H1 (cell line): ENCODE data around the gene TMEM164. TPM values are rescaled to one million over a fixed set of nuclear protein-coding genes. Genes with fewer than 3 reads are reported as not detected.

Experiments
- CTCF ChIA-PET: fragments of 300-600 bp; sonication (Branson Sonifier 250); formaldehyde crosslinking; loops from one replicate; lab custom pipeline; 2021; ENCODE audit not compliant: partially characterized antibody; lab: Charles Lee
- POLR2A ChIA-PET: fragments of 300-600 bp; sonication (Branson Sonifier 250); formaldehyde crosslinking; loops from one replicate; lab custom pipeline; 2021; ENCODE audit warnings: inconsistent platforms; ENCODE audit not compliant: partially characterized antibody; lab: Charles Lee
- DNase-seq, 2 experiments: peaks; one replicate each; pipeline versions ENCODE4 v3.0.0 to v3.0.0-alpha.2; 2010 to 2022; ENCODE audit warnings: low spot score in 2 of 2, low read depth in 1 of 2, mixed read lengths in 1 of 2
- FAIRE-seq: peaks from 2 replicates; lab custom pipeline; 2011; peaks lifted over from hg19 to GRCh38; lab: Jason Lieb, UNC
- H2AFZ ChIP-seq: 2 replicates; pipeline ENCODE4 v1.8.1; 2012; ENCODE audit warnings: low read length, inconsistent platforms
- H2AK5ac ChIP-seq: 2 replicates; pipeline ENCODE4 v1.6.1; 2013; ENCODE audit warnings: low read depth, low read length
- H2BK120ac ChIP-seq: replicated peaks from 2 replicates; pipeline ENCODE3; 2013; ENCODE audit warnings: low read depth, low read length, inconsistent platforms
- H2BK12ac ChIP-seq: 2 replicates; pipeline ENCODE4 v1.6.1; 2013; ENCODE audit warnings: low read depth, low read length
- H2BK15ac ChIP-seq: 2 replicates; pipeline ENCODE4 v1.6.1; 2013; ENCODE audit warnings: low read length
- H2BK20ac ChIP-seq: 2 replicates; pipeline ENCODE4 v1.6.1; 2013; ENCODE audit warnings: low read length
- H2BK5ac ChIP-seq: 2 replicates; pipeline ENCODE4 v1.6.1; 2013; ENCODE audit warnings: low read depth, low read length
- H3K14ac ChIP-seq: 2 replicates; pipeline ENCODE4 v1.6.1; 2013; ENCODE audit warnings: inconsistent platforms; ENCODE audit not compliant: insufficient read length
- H3K18ac ChIP-seq: 2 replicates; pipeline ENCODE4 v1.6.1; 2013; ENCODE audit warnings: low read length; ENCODE audit errors: extremely low read depth
- H3K23ac ChIP-seq: 2 replicates; pipeline ENCODE4 v1.6.1; 2013; ENCODE audit warnings: inconsistent platforms; ENCODE audit not compliant: insufficient read length
- H3K23me2 ChIP-seq: 2 replicates; pipeline ENCODE4 v1.6.1; 2013; ENCODE audit warnings: low read depth, low read length
- H3K27ac ChIP-seq: 2 replicates; pipeline ENCODE4 v1.6.1; 2011; ENCODE audit warnings: low read depth, low read length, inconsistent platforms
- H3K27me3 ChIP-seq, 4 experiments: replicated peaks in 1 of 4; 1 replicate in 1 of 4; 2 replicates in 3 of 4; pipeline versions ENCODE4 v1.6.1 to v1.8.1; 2011 to 2013; ENCODE audit warnings: low read length in 3 of 4, mild to moderate bottlenecking in 3 of 4, inconsistent platforms in 2 of 4, mixed read lengths in 2 of 4, moderate library complexity in 1 of 4; ENCODE audit not compliant: control insufficient read depth in 3 of 4, insufficient read depth in 3 of 4; ENCODE audit errors: extremely low read depth in 1 of 4
- H3K36me3 ChIP-seq, 4 experiments: 2 replicates each; pipeline versions ENCODE4 v1.6.1 to v1.8.1; 2011 to 2013; ENCODE audit warnings: mild to moderate bottlenecking in 4 of 4, low read length in 3 of 4, moderate library complexity in 2 of 4, control low read depth in 1 of 4, inconsistent platforms in 1 of 4; ENCODE audit not compliant: insufficient read depth in 4 of 4, control insufficient read depth in 2 of 4
- H3K4ac ChIP-seq: replicated peaks from 2 replicates; pipeline ENCODE3; 2013; ENCODE audit warnings: low read length, low read depth, mixed read lengths, inconsistent platforms; ENCODE audit not compliant: insufficient read length
- H3K4me1 ChIP-seq, 4 experiments: replicated peaks in 1 of 4; 1 replicate in 1 of 4; 2 replicates in 3 of 4; pipeline versions ENCODE4 v1.6.1 to v1.8.1; 2011 to 2013; ENCODE audit warnings: low read length in 3 of 4, inconsistent platforms in 2 of 4, mixed read lengths in 1 of 4; ENCODE audit not compliant: insufficient read depth in 4 of 4, control insufficient read depth in 3 of 4
- H3K4me2 ChIP-seq, 2 experiments: 2 replicates each; pipeline versions ENCODE4 v1.6.1 to v1.8.1; 2011 to 2013; ENCODE audit warnings: low read depth in 2 of 2, low read length in 2 of 2, control low read depth in 1 of 2, inconsistent platforms in 1 of 2, mild to moderate bottlenecking in 1 of 2; ENCODE audit not compliant: insufficient read depth in 1 of 2
- H3K4me3 ChIP-seq, 4 experiments: fragments of 200-600, 300-600 bp in 1 of 4; sonication (generic), shearing (Covaris generic), sonication (Bioruptor Twin) in 1 of 4; 2 replicates each; pipeline versions ENCODE4 v1.5.1 to v1.8.1; 2011 to 2016; ENCODE audit warnings: low read length in 4 of 4, low read depth in 3 of 4, control low read depth in 2 of 4, inconsistent platforms in 2 of 4, mild to moderate bottlenecking in 2 of 4, mixed read lengths in 1 of 4, moderate library complexity in 1 of 4; ENCODE audit not compliant: insufficient read depth in 2 of 4; ENCODE audit errors: extremely low read depth in 1 of 4
- H3K56ac ChIP-seq: replicated peaks from 2 replicates; pipeline ENCODE3; 2013; ENCODE audit warnings: low read depth, mild to moderate bottlenecking, mixed read lengths, low read length, inconsistent platforms; ENCODE audit not compliant: insufficient read length
- H3K79me1 ChIP-seq: 2 replicates; pipeline ENCODE4 v1.6.1; 2013; ENCODE audit warnings: low read depth, low read length, control low read depth
- H3K79me2 ChIP-seq, 2 experiments: 2 replicates each; pipeline versions ENCODE4 v1.6.1 to v1.8.1; 2012 to 2013; ENCODE audit warnings: low read length in 2 of 2, mild to moderate bottlenecking in 2 of 2, inconsistent platforms in 1 of 2; ENCODE audit not compliant: insufficient read depth in 2 of 2, control insufficient read depth in 1 of 2
- H3K9ac ChIP-seq, 4 experiments: replicated peaks in 1 of 4; 1 replicate in 1 of 4; 2 replicates in 3 of 4; pipeline versions ENCODE4 v1.6.1 to v1.8.1; 2011 to 2013; ENCODE audit warnings: low read depth in 3 of 4, low read length in 3 of 4, control low read depth in 2 of 4, mild to moderate bottlenecking in 2 of 4, moderate library complexity in 2 of 4, inconsistent platforms in 1 of 4; ENCODE audit errors: extremely low read depth in 1 of 4
- H3K9me3 ChIP-seq, 2 experiments: 2 replicates each; pipeline versions ENCODE4 v1.6.1 to v1.8.1; 2012 to 2013; ENCODE audit warnings: mild to moderate bottlenecking in 2 of 2, moderate library complexity in 2 of 2, control low read depth in 1 of 2, inconsistent platforms in 1 of 2, low read depth in 1 of 2, low read length in 1 of 2, mixed read lengths in 1 of 2; ENCODE audit not compliant: insufficient read depth in 2 of 2
- H4K20me1 ChIP-seq, 2 experiments: replicated peaks in 1 of 2; 2 replicates each; pipeline versions ENCODE3 to v1.8.1; 2011 to 2013; ENCODE audit warnings: inconsistent platforms in 2 of 2, low read length in 2 of 2, mild to moderate bottlenecking in 1 of 2; ENCODE audit not compliant: insufficient read depth in 2 of 2, control insufficient read depth in 1 of 2
- H4K5ac ChIP-seq: 2 replicates; pipeline ENCODE4 v1.6.1; 2013; ENCODE audit warnings: low read length, low read depth, mixed read lengths, inconsistent platforms; ENCODE audit not compliant: insufficient read length
- H4K8ac ChIP-seq: 2 replicates; pipeline ENCODE4 v1.8.0; 2013; ENCODE audit warnings: mild to moderate bottlenecking, moderate library complexity, low read length, inconsistent platforms; ENCODE audit not compliant: insufficient read depth; ENCODE audit errors: extremely low read depth
- H4K91ac ChIP-seq: replicated peaks from 2 replicates; pipeline ENCODE3; 2013; ENCODE audit warnings: low read length, mixed read lengths, inconsistent platforms; ENCODE audit not compliant: insufficient read length
- CBX8 ChIP-seq: fragments of 300-800, 300-1000 bp; sonication (generic); IDR thresholded peaks from 2 replicates; pipeline ENCODE4 v1.7.1; 2016; ENCODE audit warnings: low read depth, low read length, borderline replicate concordance
- CEBPB ChIP-seq: IDR thresholded peaks from 2 replicates; pipeline ENCODE4 v1.6.1; 2012; ENCODE audit warnings: low read depth, low read length
- CTBP2 ChIP-seq: IDR thresholded peaks from 2 replicates; pipeline ENCODE4 v1.7.0; 2011; ENCODE audit warnings: borderline replicate concordance, mild to moderate bottlenecking, moderate library complexity, mixed read lengths, low read length; ENCODE audit not compliant: insufficient read depth, insufficient read length
- GABPA ChIP-seq: IDR thresholded peaks from 2 replicates; pipeline ENCODE4 v1.6.1; 2011; ENCODE audit warnings: mild to moderate bottlenecking, low read length, moderate library complexity, borderline replicate concordance; ENCODE audit not compliant: insufficient read depth
- PHF8 ChIP-seq: fragments of 200-600 bp; sonication (generic); conservative IDR thresholded peaks from 2 replicates; pipeline ENCODE4 v1.7.1; 2012; ENCODE audit warnings: low read depth, mild to moderate bottlenecking, inconsistent platforms, low read length, moderate library complexity
- RNF2 ChIP-seq: fragments of 200-900, 300-1000 bp; sonication (generic); IDR thresholded peaks from 2 replicates; pipeline ENCODE4 v1.7.1; 2016; ENCODE audit warnings: borderline replicate concordance, low read depth, mild to moderate bottlenecking, antibody characterized with exemption, low read length; ENCODE audit not compliant: poor library complexity, severe bottlenecking; ENCODE audit errors: missing control alignments
- SRF ChIP-seq: IDR thresholded peaks from 2 replicates; pipeline ENCODE4 v1.6.1; 2011; ENCODE audit warnings: mild to moderate bottlenecking, low read depth, low read length, moderate library complexity
- SUZ12 ChIP-seq: fragments of 200-600 bp; sonication (generic); IDR thresholded peaks from 2 replicates; pipeline ENCODE4 v1.6.1; 2012; ENCODE audit warnings: mild to moderate bottlenecking, inconsistent platforms, low read length, moderate library complexity, mixed read lengths
- YY1 ChIP-seq: IDR thresholded peaks from 2 replicates; pipeline ENCODE4 v1.6.1; 2011; ENCODE audit warnings: low read depth, mild to moderate bottlenecking, low read length
- WGBS, 2 experiments: shearing (Covaris generic) in 1 of 2; methylation state at CpG; one replicate each; pipeline versions ENCODE4 v1.1.6 to v1.1.7; 2013 to 2015; ENCODE audit warnings: low lambda C conversion rate in 2 of 2, mixed read lengths in 2 of 2, inconsistent platforms in 1 of 2, low coverage in 1 of 2, missing lambda C conversion rate in 1 of 2; ENCODE audit not compliant: insufficient replicate concordance in 2 of 2, insufficient coverage in 1 of 2, insufficient read length in 1 of 2; ENCODE audit errors: extremely low coverage in 1 of 2, missing lambda C conversion rate in 1 of 2; 5-methylcytosine and 5-hydroxymethylcytosine counted together
- polyA plus RNA-seq, 7 experiments: library from polyadenylated mRNA; depleted of rRNA in 3 of 7; stranded (reverse) in 5 of 7; unstranded in 2 of 7; fragments of >200 nt in 5 of 7; fragments of 200-250 nt in 2 of 7; gene quantifications; 1 replicate in 5 of 7; 2 replicates in 1 of 7; 4 replicates in 1 of 7; pipeline versions ENCODE4 v1.2.1 to v1.2.3, GENCODE V29; 2011 to 2013; ENCODE audit warnings: missing spikeins in 2 of 7, mixed read lengths in 2 of 7
- total RNA-seq: library from RNA; stranded (reverse); fragmentation: NEBNext Ultra II Directional; extraction: Animal tissue kit (Norgen Biotek cat#: 25700); gene quantifications from 2 replicates; pipeline ENCODE4 v1.2.1, GENCODE V29; 2021

TMEM164 gene
- total and polyA plus RNA-seq, 2 of the 8 experiments (the other 6 are each of a cell fraction or from before 2014, with no cell fraction given) = 7.3 to 14.8 TPM

- POLR2A ChIA-PET = no interaction called here
- H2AFZ ChIP-seq = no peak overlapping the region
- H3K27me3 ChIP-seq = no peaks in the 10 kb centered on the region
- H3K4ac ChIP-seq = no peak overlapping the region
- H2AK5ac ChIP-seq = no peak overlapping the region
- no peak overlapping the region for H4K5ac ChIP-seq
- H3K4me1 ChIP-seq = no peaks in the 10 kb centered on the region
- no peak overlapping the region for H3K56ac ChIP-seq
- H3K4me2 ChIP-seq = no peak overlapping the region
- no peaks in the 10 kb centered on the region for H3K23me2 ChIP-seq
- no peak overlapping the region for H3K4me3 ChIP-seq
- H3K18ac ChIP-seq = no peak overlapping the region
- no peak overlapping the region for H3K27ac ChIP-seq
- TF ChIP-seq SRF = no peak
- TF ChIP-seq RNF2 = no peak
- TF ChIP-seq GABPA = no peak
- TF ChIP-seq PHF8 = no peak
- TF ChIP-seq CEBPB = no peak
- no peak for TF ChIP-seq SUZ12
- TF ChIP-seq YY1 = no peak
- TF ChIP-seq CTBP2 = no peak
- no peak for TF ChIP-seq CBX8
- TF ChIP-seq, all 59 proteins: peak for 0
- FAIRE-seq (no peak), DNase-seq (no peak)
- Histone ChIP-seq H3K9ac (no peak overlapping the region), H2BK5ac (no peak overlapping the region), H2BK120ac (no peak overlapping the region), H3K14ac (no peak overlapping the region), H3K9me3 (no peaks in the 10 kb centered on the region), H2BK15ac (no peak overlapping the region), H3K36me3 (no peaks in the 10 kb centered on the region), H3K79me2 (no peaks in the 10 kb centered on the region), H3K23ac (no peak overlapping the region), H2BK12ac (no peak overlapping the region), H4K20me1 (no peaks in the 10 kb centered on the region), H4K91ac (no peak overlapping the region), H4K8ac (no peak overlapping the region), H2BK20ac (no peak overlapping the region), H3K79me1 (no peaks in the 10 kb centered on the region)
- 100% methylated on average over 1 of the region's 1 CpG; no CpG with 5 or more reads in 1 of the 2 experiments for WGBS, 2 experiments
- CTCF ChIA-PET = no interaction called here
Observed at GRCh38 chrX:109966246-109966645, 36.7 kb upstream of the TMEM164 start.
